ENCODE data around the gene SOX10. TPM values are rescaled to one million over a fixed set of nuclear protein-coding genes. Genes with fewer than 3 reads are reported as not detected.

Gene SOX10
- total and polyA plus RNA-seq, 2 of the 13 experiments (the other 11 are each of a cell fraction or from before 2014, with no cell fraction given) = not detected

GRCh38 chr22:37981282-37982011 lies 2.9 kb downstream of the SOX10 start (continued):
- TF ChIP-seq ZNF800 (CRISPR knock-in tag; IDR thresholded peaks at IDR 0.05) (no peak), SRF (IDR thresholded peaks at IDR 0.05; ENCODE audit: low read depth, low read length) (no peak), ZBTB7B (CRISPR knock-in tag; IDR thresholded peaks at IDR 0.05) (0 out of 2 replicates have a peak, but pooled peaks have one; percentile 39), RARA (CRISPR knock-in tag; IDR thresholded peaks at IDR 0.05) (no peak; the same call in 1 of the 2 replicates), TBL1XR1 (IDR thresholded peaks at IDR 0.05; ENCODE audit: borderline replicate concordance, low read length, partially characterized antibody) (no peak), MXI1 (IDR thresholded peaks at IDR 0.05; ENCODE audit: borderline replicate concordance, low read depth, low read length) (no peak), CREM (IDR thresholded peaks at IDR 0.05) (no peak), CREM (CRISPR knock-in tag; IDR thresholded peaks at IDR 0.05) (no peak), ZMAT3 (CRISPR knock-in tag; conservative IDR thresholded peaks at IDR 0.05) (no peak), ZNF580 (CRISPR knock-in tag; IDR thresholded peaks at IDR 0.05; ENCODE audit: borderline replicate concordance, low read depth) (no peak), GFI1 (CRISPR knock-in tag; IDR thresholded peaks at IDR 0.05; ENCODE audit: borderline replicate concordance) (no peak), ZNF44 (CRISPR knock-in tag; IDR thresholded peaks at IDR 0.05) (no peak), SOX6 (IDR thresholded peaks at IDR 0.05) (no peak), SOX6 (CRISPR knock-in tag; IDR thresholded peaks at IDR 0.05) (peak; percentile 46), SAP130 (CRISPR knock-in tag; IDR thresholded peaks at IDR 0.05; ENCODE audit: low read depth) (no peak), SKI (IDR thresholded peaks at IDR 0.05; ENCODE audit: partially characterized antibody) (no peak), EEA1 (CRISPR knock-in tag; IDR thresholded peaks at IDR 0.05; ENCODE audit: borderline replicate concordance) (no peak), KDM4B (CRISPR knock-in tag; IDR thresholded peaks at IDR 0.05) (no peak), HNF4A (CRISPR knock-in tag; IDR thresholded peaks at IDR 0.05) (peak; percentile 92), MNT (IDR thresholded peaks at IDR 0.05) (no peak), KMT2A (CRISPR knock-in tag; IDR thresholded peaks at IDR 0.05) (no peak), SETDB1 (CRISPR knock-in tag; IDR thresholded peaks at IDR 0.05; ENCODE audit: borderline replicate concordance) (no peak), ZNF674 (CRISPR knock-in tag; IDR thresholded peaks at IDR 0.05; ENCODE audit: low read depth) (no peak), ZNF33B (CRISPR knock-in tag; IDR thresholded peaks at IDR 0.05) (no peak), ZNF781 (CRISPR knock-in tag; IDR thresholded peaks at IDR 0.05; ENCODE audit: borderline replicate concordance, not compliant biosample characterization) (no peak), PAXIP1 (CRISPR knock-in tag; conservative IDR thresholded peaks at IDR 0.05) (peak; percentile 60)

Measured in HepG2 (cell line).